ENCODE measurements around the gene METTL22. TPM values are rescaled to one million over a fixed set of nuclear protein-coding genes. Genes with fewer than 3 reads are reported as not detected.

METTL22 gene
- polyA plus RNA-seq, 2 of the 4 experiments (the other 2 are of a cell fraction): 21.0 to 40.9 TPM

DNA sequence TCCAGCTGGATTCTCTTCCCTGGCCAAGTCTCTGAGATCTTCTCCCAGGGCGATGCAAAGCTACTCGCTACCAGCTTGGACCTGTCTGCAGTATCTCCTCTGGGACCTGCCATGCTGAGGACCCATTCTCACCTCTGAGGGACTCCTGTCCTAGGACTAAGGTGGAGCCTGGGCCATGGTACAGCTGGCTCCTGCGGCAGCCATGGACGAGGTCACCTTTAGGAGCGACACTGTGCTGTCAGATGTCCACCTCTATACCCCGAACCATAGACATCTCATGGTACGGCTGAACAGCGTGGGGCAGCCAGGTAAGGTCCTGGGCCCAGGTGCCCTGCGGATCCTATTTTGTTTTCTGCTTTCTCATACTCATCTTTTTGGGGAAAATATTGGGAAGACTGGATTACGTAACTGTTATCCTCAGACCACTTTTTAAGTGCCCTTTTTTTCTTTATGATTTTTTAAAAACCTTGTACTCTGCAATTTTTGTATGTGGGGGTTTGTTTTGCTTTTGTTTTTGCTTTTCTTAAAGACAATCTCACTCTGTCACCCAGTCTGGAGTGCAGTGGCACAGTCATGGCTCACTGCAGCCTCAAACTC lies 4.1 kb downstream of the METTL22 start:
- CTCF ChIA-PET: interaction anchor here (1.2 to 1.9 kb wide), 7 partner anchors 10 to 35 kb away, joined by 3 to 6 read pairs (median 4); no protein-coding TSS in a partner anchor
- no peak overlapping the region for H3K4me3 ChIP-seq
- POLR2A ChIA-PET: no interaction called here
- H3K9me3 ChIP-seq: no peaks in the 10 kb centered on the region
- H3K4me2 ChIP-seq: no peak overlapping the region
- FAIRE-seq: no peak
- TF ChIP-seq REST (IDR thresholded peaks at IDR 0.05): no peak
- no peak for TF ChIP-seq FOSB (CRISPR knock-in tag; IDR thresholded peaks at IDR 0.05)
- TF ChIP-seq, protein P1, sequence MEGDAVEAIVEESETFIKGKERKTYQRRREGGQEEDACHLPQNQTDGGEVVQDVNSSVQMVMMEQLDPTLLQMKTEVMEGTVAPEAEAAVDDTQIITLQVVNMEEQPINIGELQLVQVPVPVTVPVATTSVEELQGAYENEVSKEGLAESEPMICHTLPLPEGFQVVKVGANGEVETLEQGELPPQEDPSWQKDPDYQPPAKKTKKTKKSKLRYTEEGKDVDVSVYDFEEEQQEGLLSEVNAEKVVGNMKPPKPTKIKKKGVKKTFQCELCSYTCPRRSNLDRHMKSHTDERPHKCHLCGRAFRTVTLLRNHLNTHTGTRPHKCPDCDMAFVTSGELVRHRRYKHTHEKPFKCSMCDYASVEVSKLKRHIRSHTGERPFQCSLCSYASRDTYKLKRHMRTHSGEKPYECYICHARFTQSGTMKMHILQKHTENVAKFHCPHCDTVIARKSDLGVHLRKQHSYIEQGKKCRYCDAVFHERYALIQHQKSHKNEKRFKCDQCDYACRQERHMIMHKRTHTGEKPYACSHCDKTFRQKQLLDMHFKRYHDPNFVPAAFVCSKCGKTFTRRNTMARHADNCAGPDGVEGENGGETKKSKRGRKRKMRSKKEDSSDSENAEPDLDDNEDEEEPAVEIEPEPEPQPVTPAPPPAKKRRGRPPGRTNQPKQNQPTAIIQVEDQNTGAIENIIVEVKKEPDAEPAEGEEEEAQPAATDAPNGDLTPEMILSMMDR (IDR thresholded peaks at IDR 0.05): no peak
- TF ChIP-seq NR3C1 (IDR thresholded peaks at IDR 0.05): no peak
- no peak for TF ChIP-seq GATA3 (IDR thresholded peaks at IDR 0.05; ENCODE audit: borderline replicate concordance)
- no peak for TF ChIP-seq HES2 (IDR thresholded peaks at IDR 0.05)
- TF ChIP-seq POLR2AphosphoS2 (conservative IDR thresholded peaks at IDR 0.05; ENCODE audit: low read length): no peak
- TF ChIP-seq RARB (CRISPR knock-in tag; IDR thresholded peaks at IDR 0.05): no peak
- no peak for TF ChIP-seq JUN (IDR thresholded peaks at IDR 0.05)
- TF ChIP-seq, protein P2, sequence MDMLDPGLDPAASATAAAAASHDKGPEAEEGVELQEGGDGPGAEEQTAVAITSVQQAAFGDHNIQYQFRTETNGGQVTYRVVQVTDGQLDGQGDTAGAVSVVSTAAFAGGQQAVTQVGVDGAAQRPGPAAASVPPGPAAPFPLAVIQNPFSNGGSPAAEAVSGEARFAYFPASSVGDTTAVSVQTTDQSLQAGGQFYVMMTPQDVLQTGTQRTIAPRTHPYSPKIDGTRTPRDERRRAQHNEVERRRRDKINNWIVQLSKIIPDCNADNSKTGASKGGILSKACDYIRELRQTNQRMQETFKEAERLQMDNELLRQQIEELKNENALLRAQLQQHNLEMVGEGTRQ (IDR thresholded peaks at IDR 0.05): no peak
- no peak for TF ChIP-seq NFE2L2 (conservative IDR thresholded peaks at IDR 0.05; ENCODE audit: low read length)
- TF ChIP-seq SREBF2 (IDR thresholded peaks at IDR 0.05): no peak
- TF ChIP-seq CHD4 (IDR thresholded peaks at IDR 0.05; ENCODE audit: borderline replicate concordance): no peak
- TF ChIP-seq EHF (CRISPR knock-in tag; IDR thresholded peaks at IDR 0.05): no peak
- no peak for TF ChIP-seq POLR2A (IDR thresholded peaks at IDR 0.05; ENCODE audit: low read length)
- no peak for TF ChIP-seq HOXB5 (CRISPR knock-in tag; IDR thresholded peaks at IDR 0.05)
- TF ChIP-seq CHD2 (IDR thresholded peaks at IDR 0.05; ENCODE audit: low read length, partially characterized antibody): no peak
- no peak for TF ChIP-seq MAFK (IDR thresholded peaks at IDR 0.05; ENCODE audit: partially characterized antibody)
- H3K4me1 ChIP-seq: peaks cover 15% of the 10 kb centered on the region
- no peak for DNase-seq (ENCODE audit: low read depth in 1 of 2, low spot score in 1 of 2)
- no peak for ATAC-seq
- WGBS (ENCODE audit: missing lambda C conversion rate): 93% methylated on average over 10 of the region's 10 CpGs
- no peak overlapping the region for H3K27ac ChIP-seq

GRCh38 chr16:8626946-8627345 lies 5.4 kb downstream of the METTL22 start:
- Histone ChIP-seq H3K27ac (no peak overlapping the region), H3K4me1 (peaks cover 15% of the 10 kb centered on the region), H3K4me2 (no peak overlapping the region), H3K4me3 (no peak overlapping the region), H3K9me3 (no peaks in the 10 kb centered on the region)
- FAIRE-seq (no peak), DNase-seq (ENCODE audit: low read depth in 1 of 2, low spot score in 1 of 2) (no peak), ATAC-seq (no peak)
- WGBS (ENCODE audit: missing lambda C conversion rate): 99% methylated on average over 8 of the region's 8 CpGs
- TF ChIP-seq, protein P3, sequence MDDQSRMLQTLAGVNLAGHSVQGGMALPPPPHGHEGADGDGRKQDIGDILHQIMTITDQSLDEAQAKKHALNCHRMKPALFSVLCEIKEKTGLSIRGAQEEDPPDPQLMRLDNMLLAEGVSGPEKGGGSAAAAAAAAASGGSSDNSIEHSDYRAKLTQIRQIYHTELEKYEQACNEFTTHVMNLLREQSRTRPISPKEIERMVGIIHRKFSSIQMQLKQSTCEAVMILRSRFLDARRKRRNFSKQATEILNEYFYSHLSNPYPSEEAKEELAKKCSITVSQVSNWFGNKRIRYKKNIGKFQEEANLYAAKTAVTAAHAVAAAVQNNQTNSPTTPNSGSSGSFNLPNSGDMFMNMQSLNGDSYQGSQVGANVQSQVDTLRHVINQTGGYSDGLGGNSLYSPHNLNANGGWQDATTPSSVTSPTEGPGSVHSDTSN (IDR thresholded peaks at IDR 0.05): no peak
- no peak for TF ChIP-seq ZC3H11A (IDR thresholded peaks at IDR 0.05)
- TF ChIP-seq KDM1A (IDR thresholded peaks at IDR 0.05; ENCODE audit: low read depth): no peak
- no peak for TF ChIP-seq CEBPB (IDR thresholded peaks at IDR 0.05)
- TF ChIP-seq MAFK (IDR thresholded peaks at IDR 0.05; ENCODE audit: partially characterized antibody): no peak
- no peak for TF ChIP-seq CHD2 (IDR thresholded peaks at IDR 0.05; ENCODE audit: low read length, partially characterized antibody)
- TF ChIP-seq RARB (CRISPR knock-in tag; IDR thresholded peaks at IDR 0.05): no peak
- TF ChIP-seq ZFP36 (IDR thresholded peaks at IDR 0.05; ENCODE audit: borderline replicate concordance, partially characterized antibody): no peak
- no peak for TF ChIP-seq CBX2 (IDR thresholded peaks at IDR 0.05; ENCODE audit: borderline replicate concordance, low read depth)
- no peak for TF ChIP-seq MYC (IDR thresholded peaks at IDR 0.05; ENCODE audit: borderline replicate concordance, low read length)
- no peak for TF ChIP-seq EHF (CRISPR knock-in tag; IDR thresholded peaks at IDR 0.05)
- no peak for TF ChIP-seq FOSB (CRISPR knock-in tag; IDR thresholded peaks at IDR 0.05)
- TF ChIP-seq RCOR1 (IDR thresholded peaks at IDR 0.05; ENCODE audit: low read depth, low read length): no peak
- no peak for TF ChIP-seq ZNF302 (CRISPR knock-in tag; IDR thresholded peaks at IDR 0.05)
- no peak for TF ChIP-seq POLR2AphosphoS2 (conservative IDR thresholded peaks at IDR 0.05; ENCODE audit: low read length)
- no peak for TF ChIP-seq MAZ (IDR thresholded peaks at IDR 0.05; ENCODE audit: borderline replicate concordance, low read depth, low read length)
- TF ChIP-seq, protein P4, sequence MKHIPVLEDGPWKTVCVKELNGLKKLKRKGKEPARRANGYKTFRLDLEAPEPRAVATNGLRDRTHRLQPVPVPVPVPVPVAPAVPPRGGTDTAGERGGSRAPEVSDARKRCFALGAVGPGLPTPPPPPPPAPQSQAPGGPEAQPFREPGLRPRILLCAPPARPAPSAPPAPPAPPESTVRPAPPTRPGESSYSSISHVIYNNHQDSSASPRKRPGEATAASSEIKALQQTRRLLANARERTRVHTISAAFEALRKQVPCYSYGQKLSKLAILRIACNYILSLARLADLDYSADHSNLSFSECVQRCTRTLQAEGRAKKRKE (CRISPR knock-in tag; IDR thresholded peaks at IDR 0.05; ENCODE audit: low read depth): no peak
- ChIA-PET POLR2A (no interaction called here), CTCF (interaction anchor here (0.6 to 1.6 kb wide), 7 partner anchors 9 to 632 kb away, joined by 3 to 6 read pairs (median 4); no protein-coding TSS in a partner anchor)

Measured in A549 (cell line).